ENCODE data around the gene ZNF500.

ZNF500 gene

DNA sequence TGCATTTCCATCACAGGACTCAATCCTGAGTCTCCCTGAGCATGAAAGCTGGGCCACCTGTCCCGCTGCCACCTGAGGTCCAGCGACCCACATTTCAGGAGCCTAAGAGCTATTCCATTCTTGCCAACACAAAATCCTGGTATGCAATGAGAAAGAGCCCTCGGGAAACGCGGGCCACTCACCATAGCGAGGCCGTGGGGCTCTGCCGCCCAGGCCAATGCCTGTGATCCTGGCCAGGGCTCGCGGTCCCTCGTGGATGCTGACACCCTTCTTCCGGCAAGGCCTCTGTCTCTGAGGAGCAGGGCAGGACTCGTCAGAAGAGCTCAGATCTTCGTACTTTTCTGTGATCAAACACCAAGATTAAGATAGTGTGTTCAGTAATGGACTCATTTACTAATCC lies 62.0 kb downstream of the ZNF500 start:
- TF ChIP-seq, protein P1, sequence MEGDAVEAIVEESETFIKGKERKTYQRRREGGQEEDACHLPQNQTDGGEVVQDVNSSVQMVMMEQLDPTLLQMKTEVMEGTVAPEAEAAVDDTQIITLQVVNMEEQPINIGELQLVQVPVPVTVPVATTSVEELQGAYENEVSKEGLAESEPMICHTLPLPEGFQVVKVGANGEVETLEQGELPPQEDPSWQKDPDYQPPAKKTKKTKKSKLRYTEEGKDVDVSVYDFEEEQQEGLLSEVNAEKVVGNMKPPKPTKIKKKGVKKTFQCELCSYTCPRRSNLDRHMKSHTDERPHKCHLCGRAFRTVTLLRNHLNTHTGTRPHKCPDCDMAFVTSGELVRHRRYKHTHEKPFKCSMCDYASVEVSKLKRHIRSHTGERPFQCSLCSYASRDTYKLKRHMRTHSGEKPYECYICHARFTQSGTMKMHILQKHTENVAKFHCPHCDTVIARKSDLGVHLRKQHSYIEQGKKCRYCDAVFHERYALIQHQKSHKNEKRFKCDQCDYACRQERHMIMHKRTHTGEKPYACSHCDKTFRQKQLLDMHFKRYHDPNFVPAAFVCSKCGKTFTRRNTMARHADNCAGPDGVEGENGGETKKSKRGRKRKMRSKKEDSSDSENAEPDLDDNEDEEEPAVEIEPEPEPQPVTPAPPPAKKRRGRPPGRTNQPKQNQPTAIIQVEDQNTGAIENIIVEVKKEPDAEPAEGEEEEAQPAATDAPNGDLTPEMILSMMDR (IDR thresholded peaks at IDR 0.05; ENCODE audit: low read length, missing control alignments), result no peak
- no peak overlapping the region for H3K4me3 ChIP-seq (replicated peaks; ENCODE audit: low read depth, low read length)
- DNase-seq (ENCODE audit: low read depth), result no peak

DNA sequence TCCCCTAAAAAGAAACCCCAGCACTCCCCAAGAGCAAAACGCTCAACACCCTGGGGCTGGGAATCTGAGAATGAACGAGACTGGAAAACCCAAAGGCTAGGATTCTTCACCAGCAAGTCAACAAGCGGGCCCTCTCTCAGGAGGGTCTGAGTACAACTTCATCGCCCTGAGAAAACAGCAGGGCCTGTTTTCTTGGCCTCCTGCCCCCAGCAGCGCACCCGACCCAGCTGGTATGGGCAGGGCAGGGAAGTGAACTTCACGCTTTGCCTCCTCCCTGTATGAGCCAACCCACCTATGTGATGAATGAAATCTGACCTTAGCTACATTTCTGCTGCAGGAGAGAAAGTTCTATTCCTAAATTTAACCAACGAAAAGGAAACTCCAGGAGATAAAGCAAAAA lies 62.5 kb downstream of the ZNF500 start:
- DNase-seq (ENCODE audit: low read depth), result no peak
- no peak overlapping the region for H3K4me3 ChIP-seq (replicated peaks; ENCODE audit: low read depth, low read length)
- TF ChIP-seq, protein P1 (IDR thresholded peaks at IDR 0.05; ENCODE audit: low read length, missing control alignments), result no peak

- TF ChIP-seq, protein P1 (IDR thresholded peaks at IDR 0.05; ENCODE audit: low read length, missing control alignments), result no peak
- DNase-seq (ENCODE audit: low read depth), result no peak
- no peak overlapping the region for H3K4me3 ChIP-seq (replicated peaks; ENCODE audit: low read depth, low read length)
Measured at GRCh38 chr16:4703906-4704305, 63.1 kb downstream of the ZNF500 start.

DNA sequence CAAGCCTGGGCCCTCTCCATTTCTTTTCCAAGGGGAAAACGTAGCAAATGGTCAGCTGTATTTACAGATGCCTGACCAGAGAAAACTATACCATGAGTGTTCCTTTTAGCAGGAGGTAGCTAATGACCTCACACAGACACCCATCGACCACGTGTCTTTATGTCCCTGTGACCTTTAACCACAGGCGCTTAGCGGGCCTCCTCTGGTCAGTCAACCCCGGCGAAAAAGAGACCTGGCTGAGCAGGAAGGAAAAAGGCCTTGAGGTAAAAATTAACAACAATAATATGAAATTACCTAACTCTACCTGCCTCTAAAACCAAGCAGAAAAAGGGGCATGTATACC lies 64.5 kb downstream of the ZNF500 start:
- TF ChIP-seq, protein P1 (IDR thresholded peaks at IDR 0.05; ENCODE audit: low read length, missing control alignments), result no peak
- no peak overlapping the region for H3K4me3 ChIP-seq (replicated peaks; ENCODE audit: low read depth, low read length)
- no peak for DNase-seq (ENCODE audit: low read depth)

DNA sequence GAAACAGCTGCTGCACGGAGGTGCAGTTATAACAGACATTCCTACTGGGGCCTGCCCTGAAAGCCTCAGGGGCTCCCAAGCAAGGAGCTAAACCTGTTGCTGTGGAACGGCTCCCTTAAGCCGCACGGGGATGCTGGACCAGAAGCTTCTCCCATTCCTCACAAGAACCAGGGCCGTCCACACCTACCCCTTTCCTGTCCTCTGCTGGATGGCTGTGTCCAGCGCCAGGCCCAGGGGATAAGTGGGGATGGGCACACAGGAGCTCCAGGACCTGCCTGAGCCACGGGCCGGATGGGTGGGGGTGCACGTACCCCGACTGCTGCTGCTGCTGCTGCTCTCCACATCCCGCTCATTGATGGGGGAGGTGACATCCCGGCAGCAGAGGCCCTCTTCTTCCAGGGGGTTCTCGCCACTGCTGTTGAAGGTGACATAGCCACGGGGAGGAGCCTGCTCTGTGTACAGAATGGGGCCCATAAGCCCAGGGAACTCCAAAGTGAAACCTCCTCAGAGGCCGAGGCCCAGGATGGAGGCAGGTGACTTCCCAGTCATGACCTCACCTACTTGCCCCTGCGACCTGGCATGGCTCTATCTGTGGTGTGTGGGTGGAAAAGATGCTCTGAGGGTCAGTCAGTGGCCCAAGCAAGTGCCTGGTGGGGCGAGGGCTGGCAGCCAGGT lies 65.0 kb downstream of the ZNF500 start:
- DNase-seq (ENCODE audit: low read depth), result no peak
- no peak overlapping the region for H3K4me3 ChIP-seq (replicated peaks; ENCODE audit: low read depth, low read length)
- TF ChIP-seq, protein P1 (IDR thresholded peaks at IDR 0.05; ENCODE audit: low read length, missing control alignments), result no peak

GRCh38 chr16:4700997-4701743 lies 65.8 kb downstream of the ZNF500 start:
- no peak overlapping the region for H3K4me3 ChIP-seq (replicated peaks; ENCODE audit: low read depth, low read length)
- TF ChIP-seq, protein P1 (IDR thresholded peaks at IDR 0.05; ENCODE audit: low read length, missing control alignments), result no peak
- DNase-seq (ENCODE audit: low read depth), result no peak
